ENCODE results near the gene GFPT2. TPM values are rescaled to one million over a fixed set of nuclear protein-coding genes. Genes with fewer than 3 reads are reported as not detected.

Gene GFPT2
- total RNA-seq, 1 experiment from 2014 or later, result 13.9 TPM

GRCh38 chr5:180283026-180283615, 70.0 kb downstream of the GFPT2 start:
- no peak for DNase-seq (ENCODE audit: low read depth)

- DNase-seq (ENCODE audit: low read depth), result no peak
These were observed 70.9 kb downstream of the GFPT2 start for GRCh38 chr5:180282281-180282680.

- no peak for DNase-seq (ENCODE audit: low read depth)
These were observed 71.4 kb downstream of the GFPT2 start for GRCh38 chr5:180281706-180282105.

GRCh38 chr5:180274695-180275094, 78.4 kb downstream of the GFPT2 start:
- DNase-seq (ENCODE audit: low read depth), result no peak

GRCh38 chr5:180271221-180271620, 81.9 kb downstream of the GFPT2 start:
- no peak for DNase-seq (ENCODE audit: low read depth)

GRCh38 chr5:180259260-180259611, 93.9 kb downstream of the GFPT2 start:
- DNase-seq (ENCODE audit: low read depth), result peak; percentile 10

GRCh38 chr5:180253036-180253824, 99.9 kb downstream of the GFPT2 start:
- DNase-seq (ENCODE audit: low read depth), result peak; percentile 5

GRCh38 chr5:180251887-180252286, 101.2 kb downstream of the GFPT2 start:
- no peak for DNase-seq (ENCODE audit: low read depth)

- DNase-seq (ENCODE audit: low read depth), result no peak
These were observed 102.0 kb downstream of the GFPT2 start for GRCh38 chr5:180251141-180251540.

Other genes starting within 250 kb of the GFPT2 start
- 0.24 and 2.0 TPM in 2 replicates for gene RASGEF1C, start 144.1 kb downstream of the GFPT2 start, total RNA-seq (2014; rRNA removed; shearing (Covaris generic))
- gene MAPK9, start 61.3 kb downstream of the GFPT2 start, total RNA-seq (2014; rRNA removed; shearing (Covaris generic)), result 18.0 and 19.0 TPM in 2 replicates
- gene CNOT6, start 141.0 kb upstream of the GFPT2 start, total RNA-seq (2014; rRNA removed; shearing (Covaris generic)), result 7.3 and 7.6 TPM in 2 replicates
- gene SCGB3A1, start 238.2 kb upstream of the GFPT2 start, total RNA-seq (2014; rRNA removed; shearing (Covaris generic)), result not detected in 2 replicates

Data from RPMI7951 (cell line).